SU-DHL-6 (cell line): ENCODE results near the gene TPRA1.

Experiments used
- EZH2phosphoT487 ChIP-seq: fragments of 200-600 bp; sonication (generic), shearing (Covaris generic); conservative IDR thresholded peaks from 2 replicates; pipeline ENCODE4 v1.6.1; 2018; ENCODE audit warnings: mild to moderate bottlenecking, antibody characterized with exemption, low read length, moderate library complexity, mixed read lengths
- TF ChIP-seq, protein P1 (sequence below): fragments of 200-600 bp; sonication (generic); IDR thresholded peaks from one replicate; pipeline ENCODE4 v1.5.1; 2017; ENCODE audit warnings: antibody characterized with exemption, mild to moderate bottlenecking, low read length, moderate library complexity; ENCODE audit not compliant: insufficient read depth, poor library complexity, severe bottlenecking

- TF ChIP-seq, protein P1, sequence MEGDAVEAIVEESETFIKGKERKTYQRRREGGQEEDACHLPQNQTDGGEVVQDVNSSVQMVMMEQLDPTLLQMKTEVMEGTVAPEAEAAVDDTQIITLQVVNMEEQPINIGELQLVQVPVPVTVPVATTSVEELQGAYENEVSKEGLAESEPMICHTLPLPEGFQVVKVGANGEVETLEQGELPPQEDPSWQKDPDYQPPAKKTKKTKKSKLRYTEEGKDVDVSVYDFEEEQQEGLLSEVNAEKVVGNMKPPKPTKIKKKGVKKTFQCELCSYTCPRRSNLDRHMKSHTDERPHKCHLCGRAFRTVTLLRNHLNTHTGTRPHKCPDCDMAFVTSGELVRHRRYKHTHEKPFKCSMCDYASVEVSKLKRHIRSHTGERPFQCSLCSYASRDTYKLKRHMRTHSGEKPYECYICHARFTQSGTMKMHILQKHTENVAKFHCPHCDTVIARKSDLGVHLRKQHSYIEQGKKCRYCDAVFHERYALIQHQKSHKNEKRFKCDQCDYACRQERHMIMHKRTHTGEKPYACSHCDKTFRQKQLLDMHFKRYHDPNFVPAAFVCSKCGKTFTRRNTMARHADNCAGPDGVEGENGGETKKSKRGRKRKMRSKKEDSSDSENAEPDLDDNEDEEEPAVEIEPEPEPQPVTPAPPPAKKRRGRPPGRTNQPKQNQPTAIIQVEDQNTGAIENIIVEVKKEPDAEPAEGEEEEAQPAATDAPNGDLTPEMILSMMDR = no peak
- no peak for TF ChIP-seq EZH2phosphoT487
Measured at GRCh38 chr3:127545216-127545615, 45.3 kb downstream of the TPRA1 start.
